ENCODE data around the gene TOR1A.

DNA sequence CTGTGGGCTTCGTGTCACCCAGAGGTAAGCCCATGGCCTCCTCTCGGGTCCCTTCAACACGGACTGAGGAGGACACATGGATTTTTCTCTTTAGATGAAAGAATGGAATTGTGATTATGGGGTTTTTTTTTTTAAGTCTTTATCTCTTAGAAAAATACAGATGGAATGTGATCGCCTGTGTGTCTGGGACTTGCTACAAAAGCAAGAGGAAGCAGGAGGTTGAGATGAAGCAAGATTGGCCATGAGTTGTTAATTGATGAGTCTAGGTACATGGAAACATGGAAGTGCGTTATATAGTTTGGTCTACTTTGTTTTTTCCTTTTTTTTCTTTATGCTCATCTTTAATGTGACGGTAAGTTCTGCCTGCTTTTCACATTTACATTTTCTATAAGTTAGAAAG lies 26.0 kb upstream of the TOR1A start:
- TF ChIP-seq CTCF (conservative IDR thresholded peaks at IDR 0.05 in 1 of 2, IDR thresholded peaks at IDR 0.05 in 1 of 2; ENCODE audit: low read depth in 1 of 2, low read length in 2 of 2) (no peak), EZH2 (IDR thresholded peaks at IDR 0.05; ENCODE audit: low read length, missing control alignments) (no peak)
